PFSK-1 (cell line): ENCODE measurements around the gene SGSH.

Experiments
- FOXP2 ChIP-seq: optimal IDR thresholded peaks from 2 replicates; pipeline ENCODE3; 2011; ENCODE audit warnings: borderline replicate concordance, control low read depth, inconsistent platforms; ENCODE audit not compliant: insufficient read depth; ENCODE audit errors: extremely low read length, extremely low read depth
- POLR2AphosphoS5 ChIP-seq: IDR thresholded peaks from 2 replicates; pipeline ENCODE4 v1.6.1; 2012; ENCODE audit warnings: low read depth, mild to moderate bottlenecking, control low read depth, low read length, moderate library complexity
- REST ChIP-seq, 2 experiments: IDR thresholded peaks; 2 replicates each; pipeline versions ENCODE4 v1.6.1 to v1.8.0; 2011 to 2012; ENCODE audit warnings: low read depth in 2 of 2, low read length in 2 of 2, control low read depth in 1 of 2, inconsistent platforms in 1 of 2, mild to moderate bottlenecking in 1 of 2, moderate library complexity in 1 of 2; ENCODE audit not compliant: insufficient read depth in 1 of 2
- SIN3A ChIP-seq: IDR thresholded peaks from 2 replicates; pipeline ENCODE4 v1.6.1; 2012; ENCODE audit warnings: mild to moderate bottlenecking, low read length, moderate library complexity, borderline replicate concordance; ENCODE audit not compliant: insufficient read depth
- TAF1 ChIP-seq: IDR thresholded peaks from 2 replicates; pipeline ENCODE4 v1.6.1; 2012; ENCODE audit warnings: low read length, control low read depth, borderline replicate concordance; ENCODE audit not compliant: insufficient read depth

SGSH gene

DNA sequence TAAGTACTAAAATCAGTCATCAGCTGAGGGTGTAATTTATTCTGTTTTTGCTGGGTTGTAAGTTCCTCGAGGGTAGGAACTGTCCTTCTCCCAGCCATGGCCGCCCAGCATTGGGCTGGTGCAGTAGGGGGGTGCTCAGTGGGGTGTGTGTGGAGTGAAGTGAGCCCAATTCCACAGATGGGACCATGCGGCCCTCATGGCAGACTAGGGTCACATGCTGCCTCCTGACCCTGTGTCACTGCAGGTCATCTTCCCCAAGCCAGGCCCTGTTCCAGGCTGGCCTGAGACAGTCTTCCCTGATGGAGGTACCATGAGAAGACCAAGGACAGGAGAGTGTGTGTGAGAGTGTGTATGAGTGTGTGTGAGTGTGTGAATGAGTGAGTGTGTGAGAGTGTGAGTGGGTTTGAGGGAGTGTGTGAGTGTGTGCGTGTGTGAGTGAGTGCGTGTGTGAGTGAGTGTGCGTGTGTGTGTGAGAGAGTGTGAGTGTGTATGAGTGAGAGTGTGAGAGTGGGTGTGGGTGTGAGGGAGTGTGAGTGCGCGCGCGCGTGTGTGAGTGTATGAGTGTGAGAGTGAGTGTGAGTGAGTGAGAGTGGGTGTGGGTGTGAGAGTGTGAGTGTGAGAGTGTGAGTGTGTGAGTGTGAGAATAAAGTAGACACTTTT lies 3.8 kb upstream of the SGSH start:
- TF ChIP-seq POLR2AphosphoS5 = no peak

DNA sequence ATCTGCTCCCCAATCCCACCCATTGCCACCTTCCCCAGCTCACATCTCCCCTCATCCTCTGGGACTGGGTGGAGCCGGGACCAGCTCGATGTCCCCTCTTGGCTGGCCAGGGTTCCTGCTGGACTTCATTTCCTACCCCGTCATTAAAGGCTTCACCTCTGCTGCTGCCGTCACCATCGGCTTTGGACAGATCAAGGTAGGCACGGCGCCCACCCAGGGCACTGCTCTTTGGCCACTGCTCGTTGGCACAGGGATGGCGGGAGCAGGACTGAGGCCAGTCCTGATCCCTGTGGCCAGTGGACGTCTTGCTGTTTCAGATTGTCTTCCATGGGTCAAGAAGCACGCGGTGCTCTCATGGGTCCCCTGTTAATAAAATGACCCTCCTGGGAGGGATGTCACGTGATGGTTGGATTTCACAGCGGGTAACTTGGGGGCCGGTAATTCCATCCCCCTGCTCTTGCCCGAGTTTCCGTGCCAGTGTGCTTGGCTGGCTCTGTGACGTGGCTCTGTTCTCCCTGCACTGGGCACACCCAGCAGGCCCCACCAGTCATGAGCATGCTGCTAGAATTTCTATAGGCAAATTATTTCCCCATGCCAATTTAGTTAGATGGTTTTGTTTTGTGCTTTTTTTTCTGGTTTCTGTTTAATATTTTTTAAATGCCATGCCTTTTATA lies 3.1 kb upstream of the SGSH start:
- TF ChIP-seq TAF1 (no peak), REST (IDR thresholded peaks at IDR 0.05; ENCODE audit: insufficient read depth in 1 of 2, low read depth in 2 of 2, low read length in 2 of 2) (no peak), POLR2AphosphoS5 (no peak), SIN3A (no peak), FOXP2 (no peak)

DNA sequence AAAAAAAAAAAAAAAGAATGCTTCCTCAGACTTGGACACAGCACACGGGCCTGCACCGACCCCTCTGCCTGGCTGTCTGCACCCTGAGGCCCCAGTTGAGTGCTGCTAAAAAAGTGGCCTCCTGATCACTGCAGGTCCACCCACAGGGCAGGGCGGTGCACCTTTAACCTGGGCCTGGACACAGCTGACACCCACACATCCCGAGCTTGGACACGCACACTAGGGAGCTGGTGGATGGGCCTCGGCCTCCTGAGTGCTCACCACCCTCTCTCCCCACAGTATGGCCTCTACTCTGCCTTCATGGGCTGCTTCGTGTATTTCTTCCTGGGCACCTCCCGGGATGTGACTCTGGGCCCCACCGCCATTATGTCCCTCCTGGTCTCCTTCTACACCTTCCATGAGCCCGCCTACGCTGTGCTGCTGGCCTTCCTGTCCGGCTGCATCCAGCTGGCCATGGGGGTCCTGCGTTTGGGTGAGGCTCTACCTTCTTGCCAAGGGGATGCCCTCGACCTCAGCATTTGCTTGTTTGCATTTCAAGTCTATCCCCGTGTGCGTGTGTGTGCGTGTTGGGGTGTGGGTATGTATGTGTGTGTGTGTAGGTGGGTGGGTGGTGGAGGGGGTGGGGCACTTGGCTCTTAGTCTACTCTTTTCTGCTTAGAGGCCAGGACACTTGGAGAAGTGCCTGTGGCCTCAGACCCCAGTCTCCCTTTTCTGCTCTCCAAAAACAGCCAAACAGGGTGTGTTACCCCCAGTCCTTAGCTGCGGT lies 2.4 kb upstream of the SGSH start:
- TF ChIP-seq TAF1 (no peak), SIN3A (no peak), POLR2AphosphoS5 (no peak), REST (IDR thresholded peaks at IDR 0.05; ENCODE audit: insufficient read depth in 1 of 2, low read depth in 2 of 2, low read length in 2 of 2) (no peak), FOXP2 (no peak)

DNA sequence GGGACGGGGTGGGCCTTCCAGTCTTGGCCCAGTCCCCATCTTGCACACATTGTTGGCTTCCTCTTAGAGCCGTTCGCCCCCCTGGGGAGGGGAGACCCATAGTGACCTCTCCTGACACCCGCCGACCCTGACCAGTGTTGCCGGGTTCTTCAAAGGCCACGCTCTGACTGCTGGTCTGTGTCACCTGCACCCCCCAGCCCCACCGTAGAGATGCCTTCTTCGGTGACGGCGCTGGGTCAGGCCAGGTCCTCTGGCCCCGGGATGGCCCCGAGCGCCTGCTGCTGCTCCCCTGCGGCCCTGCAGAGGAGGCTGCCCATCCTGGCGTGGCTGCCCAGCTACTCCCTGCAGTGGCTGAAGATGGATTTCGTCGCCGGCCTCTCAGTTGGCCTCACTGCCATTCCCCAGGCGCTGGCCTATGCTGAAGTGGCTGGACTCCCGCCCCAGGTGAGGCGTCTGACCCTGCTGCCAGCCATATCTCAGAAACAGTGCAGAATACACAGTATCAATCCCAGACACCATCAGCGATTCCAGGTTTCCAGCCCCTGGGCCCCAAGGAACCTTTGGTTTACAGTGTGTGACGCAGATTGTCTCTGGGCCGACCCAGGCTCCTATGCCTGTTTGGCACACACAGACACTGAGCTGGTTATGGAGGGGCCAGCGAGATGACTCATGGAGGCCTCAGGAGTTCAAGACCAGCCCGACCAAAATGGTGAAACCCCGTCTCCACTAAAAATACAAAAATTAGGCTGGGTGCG lies 1.4 kb upstream of the SGSH start:
- TF ChIP-seq TAF1 = no peak
- TF ChIP-seq SIN3A = no peak
- TF ChIP-seq POLR2AphosphoS5 = no peak
- TF ChIP-seq REST (IDR thresholded peaks at IDR 0.05; ENCODE audit: insufficient read depth in 1 of 2, low read depth in 2 of 2, low read length in 2 of 2) = no peak
- no peak for TF ChIP-seq FOXP2

GRCh38 chr17:80220736-80221215 lies 643 bp upstream of the SGSH start:
- TF ChIP-seq REST (IDR thresholded peaks at IDR 0.05; ENCODE audit: insufficient read depth in 1 of 2, low read depth in 2 of 2, low read length in 2 of 2) (no peak), FOXP2 (no peak), SIN3A (no peak), TAF1 (no peak), POLR2AphosphoS5 (no peak)
